NCI-H748 (cell line): ENCODE measurements around the gene HES7.

Source experiments
- DNase-seq: peaks from one replicate; lab custom pipeline; 2025; ENCODE audit not compliant: unreplicated experiment; lab: John Stamatoyannopoulos, UW

HES7 gene

GRCh38 chr17:8155231-8155995 lies 31.5 kb upstream of the HES7 start:
- DNase-seq: no peak

- DNase-seq: no peak
These were observed 30.8 kb upstream of the HES7 start for GRCh38 chr17:8154608-8155155.

DNA sequence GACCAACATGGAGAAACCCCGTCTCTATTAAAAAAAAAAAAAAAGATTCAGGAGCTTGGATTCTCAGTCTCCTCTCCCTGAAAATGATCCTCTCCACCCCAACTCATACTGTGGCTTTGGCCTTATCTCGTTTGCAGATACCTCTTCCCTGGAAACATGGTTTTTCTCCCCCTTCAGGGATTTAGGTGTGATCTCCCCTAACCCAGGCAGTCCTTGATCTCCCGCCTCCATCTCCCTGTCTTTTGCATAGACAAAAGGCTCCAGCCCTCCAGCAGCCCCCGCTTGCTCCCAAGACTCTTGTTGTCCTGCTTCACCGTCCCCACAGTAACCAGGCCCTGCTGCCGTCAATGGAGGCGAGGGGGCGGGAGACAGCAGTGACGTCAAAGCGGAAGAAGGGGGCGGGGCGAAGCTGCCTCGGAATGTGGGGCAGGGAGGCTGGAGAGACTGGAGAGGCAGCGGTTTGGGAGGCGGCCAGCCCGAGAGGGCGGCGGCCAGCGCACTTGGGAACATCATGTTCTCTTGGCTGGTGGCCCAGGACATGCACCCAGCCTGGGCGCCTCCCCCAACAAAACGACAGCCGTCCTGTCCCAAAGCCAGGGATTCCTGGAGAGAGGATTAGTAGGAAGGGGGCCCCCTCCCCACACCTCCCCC lies 30.2 kb upstream of the HES7 start:
- peak; percentile 47 for DNase-seq

- DNase-seq: no peak
These were observed 29.6 kb upstream of the HES7 start for GRCh38 chr17:8153525-8153956.

DNA sequence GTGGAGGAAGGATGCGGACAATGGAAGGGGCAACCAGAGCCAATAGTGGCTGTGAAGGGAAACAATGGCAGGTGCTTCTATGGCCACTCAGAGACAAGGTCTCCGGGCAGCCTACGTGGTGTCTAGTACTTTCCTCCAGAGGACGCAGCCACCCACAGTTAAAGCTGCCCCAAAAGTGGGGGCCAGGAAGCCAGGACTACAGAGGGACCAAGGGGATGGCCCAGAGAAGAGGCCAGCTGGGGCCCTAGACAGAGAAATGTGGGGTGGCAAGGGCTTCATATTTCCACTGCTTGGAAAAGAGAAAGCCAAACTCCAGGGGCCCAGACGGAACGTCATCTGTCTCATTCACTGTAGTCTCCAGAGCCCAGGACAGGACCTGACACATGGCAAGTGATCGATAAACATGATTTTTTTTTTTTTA lies 29.1 kb upstream of the HES7 start:
- DNase-seq: no peak

DNA sequence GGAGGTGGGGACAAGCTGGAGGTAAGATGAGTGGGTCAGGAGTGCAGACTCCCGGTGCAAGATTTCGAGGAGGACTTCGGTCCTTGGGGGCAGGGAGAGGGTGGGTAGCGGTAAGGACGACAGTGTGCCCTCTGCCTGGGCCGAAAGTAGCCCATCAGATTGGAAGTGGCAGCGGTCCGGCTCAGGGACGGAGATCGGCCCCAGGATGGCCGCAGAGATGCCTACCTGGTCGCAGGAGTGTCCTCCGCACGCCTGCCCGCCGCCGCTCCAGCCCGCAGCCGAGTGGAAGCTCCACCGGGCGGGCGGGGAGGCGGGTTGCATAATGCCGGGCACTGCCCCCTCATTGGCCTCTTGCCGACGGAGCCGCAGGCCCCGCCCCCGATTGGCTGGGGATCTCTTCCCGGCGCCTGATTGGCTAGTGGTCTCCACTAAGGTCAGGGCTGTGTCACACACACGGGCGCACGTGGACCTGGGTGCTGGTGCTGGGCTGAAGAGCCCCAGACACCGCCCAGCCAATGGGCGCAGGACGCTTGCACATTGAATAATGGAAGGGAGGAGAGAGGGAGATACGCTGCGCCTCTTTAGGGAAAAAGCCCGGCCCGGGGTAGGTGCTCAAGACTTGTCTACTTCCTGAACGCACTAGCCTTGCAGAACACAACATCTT lies 28.3 kb upstream of the HES7 start, which contains the start of gene PER1:
Gene PER1 (minus strand): TSS at position 293 of the 664 bp plus-strand sequence. CDS start 1,698 bp downstream, outside the sequence.
- peak; percentile 99 for DNase-seq

DNA sequence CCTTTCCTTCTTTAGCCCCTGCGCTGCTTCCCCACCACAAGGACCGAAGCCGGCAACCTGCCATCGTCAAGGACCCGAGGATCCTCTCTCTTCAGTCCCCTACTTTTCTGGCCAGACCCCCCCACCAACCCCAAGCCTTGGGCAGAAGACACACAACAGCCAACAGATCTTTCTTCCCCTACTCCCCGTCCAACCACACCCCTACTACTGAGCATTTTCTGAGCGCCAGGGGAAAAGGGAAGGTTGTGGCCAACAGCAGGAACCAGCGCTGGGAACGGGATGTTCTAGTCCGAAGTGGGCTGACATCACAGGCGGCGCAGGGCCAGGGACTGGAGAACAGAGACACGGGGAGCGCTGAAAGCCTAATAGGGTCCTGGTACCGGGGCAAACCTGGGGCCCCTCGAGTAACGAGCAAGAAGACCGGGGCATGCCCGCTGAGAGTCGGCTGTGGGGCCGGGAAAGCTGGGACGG lies 27.8 kb upstream of the HES7 start:
- DNase-seq: peak; percentile 61

DNA sequence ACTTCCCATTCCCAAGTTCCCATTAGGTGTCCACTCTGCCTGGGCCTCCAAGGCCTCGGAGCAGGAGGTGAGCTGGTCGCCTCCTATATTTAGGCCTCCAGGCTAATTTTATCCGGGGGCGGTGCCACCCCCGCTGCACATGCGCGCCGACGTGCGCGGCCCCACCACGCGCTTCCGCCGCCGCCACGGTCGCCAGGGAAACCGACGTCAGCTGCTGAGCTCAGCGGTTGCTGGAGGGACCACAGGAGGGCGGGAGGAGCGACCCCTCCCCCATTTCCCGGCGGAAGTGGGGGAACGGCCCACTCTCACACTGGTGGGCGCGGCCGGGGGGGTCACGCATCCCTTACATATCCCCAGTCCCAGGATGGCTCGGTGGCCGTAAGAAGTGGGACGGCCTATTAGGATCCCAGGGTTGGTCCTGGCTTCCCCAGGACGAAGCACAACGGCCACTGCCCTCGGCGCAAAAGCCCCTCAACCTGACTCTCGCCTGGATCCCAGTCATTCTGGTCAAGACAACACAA lies 27.3 kb upstream of the HES7 start:
- peak; percentile 97 for DNase-seq

- DNase-seq: no peak
These were observed 26.6 kb upstream of the HES7 start for GRCh38 chr17:8150194-8151119.

- DNase-seq: no peak
These were observed 25.7 kb upstream of the HES7 start for GRCh38 chr17:8149419-8150193.

DNA sequence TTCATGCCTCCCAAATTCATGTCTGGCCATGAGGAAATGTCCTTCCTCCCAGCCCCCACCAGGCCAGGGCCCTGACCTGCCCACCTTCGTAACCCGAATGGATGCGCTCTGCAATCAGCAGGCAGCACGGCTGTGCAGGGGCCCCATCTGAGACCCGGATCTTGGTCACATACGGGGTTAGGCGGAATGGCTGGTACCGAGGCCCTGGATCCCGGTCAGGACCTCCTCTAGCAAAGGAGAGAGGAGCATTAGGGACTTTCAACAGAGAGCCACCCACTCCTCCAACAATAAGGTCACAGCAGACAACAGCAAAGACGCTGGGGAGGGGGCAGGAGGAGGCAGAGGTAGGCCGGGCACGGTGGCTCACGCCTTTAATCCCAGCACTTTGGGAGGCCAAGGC lies 24.7 kb upstream of the HES7 start:
- DNase-seq: no peak

DNA sequence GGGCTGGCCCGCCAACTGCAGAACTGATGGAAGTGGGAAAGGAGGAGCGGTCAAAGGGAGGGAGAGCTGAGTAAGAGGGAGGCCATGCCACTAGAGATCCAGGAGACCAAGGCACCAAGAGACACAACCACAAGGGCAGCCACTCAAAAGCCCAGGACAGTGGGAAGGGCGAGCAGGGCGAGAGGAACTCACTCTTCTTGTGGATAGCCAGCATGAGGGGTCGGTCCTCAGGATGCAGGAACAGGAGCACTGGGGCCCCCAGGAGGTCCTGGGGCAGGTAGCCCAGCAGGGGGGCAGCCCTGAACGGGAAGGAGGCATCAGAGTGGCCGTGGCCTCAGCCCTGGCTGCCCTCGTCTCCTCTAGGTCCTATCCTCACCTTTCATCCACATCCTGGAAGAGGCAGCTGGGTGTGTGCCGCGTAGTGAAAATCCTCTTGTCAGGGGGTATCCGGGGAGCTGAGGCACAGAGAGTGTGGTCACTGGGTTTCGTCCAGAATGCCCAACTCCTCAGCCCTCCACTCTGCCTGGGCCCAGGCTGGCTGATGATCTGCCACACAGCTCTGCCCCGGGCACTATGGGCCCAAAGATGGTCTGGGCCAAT lies 24.0 kb upstream of the HES7 start:
- no peak for DNase-seq

DNA sequence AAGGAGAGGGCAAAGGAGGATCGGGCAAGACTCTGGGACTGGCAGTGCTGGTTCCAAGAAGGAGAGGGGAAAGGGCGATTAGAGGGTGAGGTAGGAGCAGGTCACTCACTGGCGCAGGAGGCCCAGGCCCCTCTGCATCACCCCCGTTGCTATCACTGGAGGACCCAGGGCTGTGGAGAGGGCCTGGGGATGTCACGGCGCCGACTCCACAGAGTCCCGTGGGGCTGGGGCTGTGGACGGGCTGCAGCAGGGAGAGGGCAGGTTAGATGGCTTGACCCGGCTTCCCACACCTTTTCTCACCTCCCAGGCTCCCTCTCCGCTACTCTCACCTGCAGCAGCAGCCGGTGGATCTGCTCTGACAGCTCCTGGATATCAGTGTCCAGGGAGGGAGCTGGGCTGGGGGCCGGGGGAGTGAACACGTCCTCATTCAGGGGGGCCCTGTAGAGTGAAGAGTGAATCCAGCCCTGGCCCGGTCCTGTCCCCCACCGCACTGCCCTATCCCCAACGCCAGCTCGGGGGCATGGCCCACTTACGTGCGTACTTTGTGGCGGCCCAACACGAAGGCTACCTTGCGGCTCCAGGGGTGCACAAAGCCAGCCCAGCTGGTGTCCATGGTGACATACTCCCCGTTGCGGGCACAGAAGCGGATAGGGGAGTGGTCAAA lies 23.4 kb upstream of the HES7 start:
- no peak for DNase-seq

DNA sequence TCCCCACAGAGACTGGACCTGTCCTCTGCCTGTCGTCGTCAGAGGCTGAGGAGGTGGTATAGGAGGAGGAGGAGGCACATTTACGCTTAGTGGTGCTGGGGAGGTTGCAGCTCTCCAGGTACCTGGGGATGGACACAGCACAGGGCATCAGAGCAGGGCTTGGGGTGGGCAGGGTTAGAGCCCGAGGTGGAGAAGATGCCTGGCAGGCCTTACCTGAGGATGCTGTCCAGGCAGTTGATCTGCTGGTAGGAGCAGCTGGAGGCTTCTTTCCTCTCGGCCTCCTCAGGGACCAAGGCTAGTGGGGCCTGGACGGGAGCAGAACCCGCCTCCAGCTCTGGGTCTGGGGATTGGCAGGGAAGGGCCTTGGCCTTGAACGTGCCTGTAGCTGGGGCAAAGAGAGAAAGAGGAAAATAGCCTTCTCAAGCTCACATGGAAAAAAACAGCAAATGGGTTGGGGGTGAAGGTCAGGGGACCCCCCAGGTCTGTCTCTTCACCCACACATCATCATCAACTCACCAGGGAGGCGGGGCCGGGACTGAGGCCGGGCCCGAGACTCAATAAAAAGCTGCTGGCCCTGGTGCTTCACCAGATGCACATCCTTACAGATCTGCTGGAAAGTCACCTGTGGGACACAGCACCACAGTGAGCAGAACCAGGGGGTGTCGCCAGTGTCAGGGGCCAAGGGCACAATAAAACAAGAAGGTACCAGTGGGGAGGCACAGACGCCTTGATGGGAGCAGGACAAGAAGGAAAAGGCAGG lies 22.7 kb upstream of the HES7 start:
- no peak for DNase-seq

GRCh38 chr17:8145811-8146210 lies 21.9 kb upstream of the HES7 start:
- DNase-seq: no peak

- no peak for DNase-seq
These were observed 20.7 kb upstream of the HES7 start for GRCh38 chr17:8144401-8145231.
